ENCODE results near the gene ME3.

ME3 gene

GRCh38 chr11:86515297-86516094 is 156.9 kb downstream of the ME3 start:
- no peak for TF ChIP-seq CTCF (IDR thresholded peaks at IDR 0.05; ENCODE audit: low read depth, low read length, missing control alignments)
- no peak overlapping the region for H3K4me3 ChIP-seq (ENCODE audit: low read depth, low read length)
- no peak for DNase-seq (ENCODE audit: low read depth)

GRCh38 chr11:86514453-86514852 is 158.0 kb downstream of the ME3 start:
- no peak for TF ChIP-seq CTCF (IDR thresholded peaks at IDR 0.05; ENCODE audit: low read depth, low read length, missing control alignments)
- no peak overlapping the region for H3K4me3 ChIP-seq (ENCODE audit: low read depth, low read length)
- DNase-seq (ENCODE audit: low read depth), result peak; percentile 5

GRCh38 chr11:86513746-86514373 is 158.6 kb downstream of the ME3 start:
- no peak overlapping the region for H3K4me3 ChIP-seq (ENCODE audit: low read depth, low read length)
- no peak for DNase-seq (ENCODE audit: low read depth)
- no peak for TF ChIP-seq CTCF (IDR thresholded peaks at IDR 0.05; ENCODE audit: low read depth, low read length, missing control alignments)

GRCh38 chr11:86513138-86513537 is 159.3 kb downstream of the ME3 start:
- TF ChIP-seq CTCF (IDR thresholded peaks at IDR 0.05; ENCODE audit: low read depth, low read length, missing control alignments), result no peak
- no peak for DNase-seq (ENCODE audit: low read depth)
- H3K4me3 ChIP-seq (ENCODE audit: low read depth, low read length), result no peak overlapping the region

GRCh38 chr11:86511086-86511551 is 161.3 kb downstream of the ME3 start:
- DNase-seq (ENCODE audit: low read depth), result no peak
- no peak for TF ChIP-seq CTCF (IDR thresholded peaks at IDR 0.05; ENCODE audit: low read depth, low read length, missing control alignments)
- no peak overlapping the region for H3K4me3 ChIP-seq (ENCODE audit: low read depth, low read length)

- no peak for DNase-seq (ENCODE audit: low read depth)
- no peak overlapping the region for H3K4me3 ChIP-seq (ENCODE audit: low read depth, low read length)
- TF ChIP-seq CTCF (IDR thresholded peaks at IDR 0.05; ENCODE audit: low read depth, low read length, missing control alignments), result no peak
Measured at GRCh38 chr11:86510674-86511073, 161.7 kb downstream of the ME3 start.
